Activated CD4-positive, alpha-beta T cell treated with anti-CD3 and anti-CD28 coated beads, Interleukin-2, amount 50 U/mL, for 4 hours (primary cell): ENCODE measurements around the gene NAA11.

ENCODE experiments used
- DNase-seq, 2 experiments: peaks; one replicate each; pipeline ENCODE4 v3.0.0-alpha.2; 2020

NAA11 gene

GRCh38 chr4:79325864-79326328 is at the start of gene NAA11:
Gene NAA11, minus strand, starts transcription at chr4:79326061. Its CDS starts 184 bp downstream, at chr4:79325877.
- DNase-seq = no peak

- no peak for DNase-seq
Measured at GRCh38 chr4:79370026-79370425, 44.2 kb upstream of the NAA11 start.

- no peak for DNase-seq
Measured at GRCh38 chr4:79367096-79367495, 41.2 kb upstream of the NAA11 start.

GRCh38 chr4:79366422-79366821 is 40.6 kb upstream of the NAA11 start:
- no peak for DNase-seq

GRCh38 chr4:79364061-79364460 is 38.2 kb upstream of the NAA11 start:
- DNase-seq = no peak

- DNase-seq = no peak
Measured at GRCh38 chr4:79362626-79363025, 36.8 kb upstream of the NAA11 start.

GRCh38 chr4:79360006-79360405 is 34.1 kb upstream of the NAA11 start:
- DNase-seq = no peak

GRCh38 chr4:79358438-79358837 is 32.6 kb upstream of the NAA11 start:
- DNase-seq = no peak

- no peak for DNase-seq
Measured at GRCh38 chr4:79357365-79357764, 31.5 kb upstream of the NAA11 start.

- no peak for DNase-seq
Measured at GRCh38 chr4:79353075-79353474, 27.2 kb upstream of the NAA11 start.

- DNase-seq = no peak
Measured at GRCh38 chr4:79348405-79348804, 22.5 kb upstream of the NAA11 start.

GRCh38 chr4:79341893-79342653 is 16.2 kb upstream of the NAA11 start:
- DNase-seq = no peak

GRCh38 chr4:79340568-79340967 is 14.7 kb upstream of the NAA11 start:
- no peak for DNase-seq

- no peak for DNase-seq
Measured at GRCh38 chr4:79338148-79338547, 12.3 kb upstream of the NAA11 start.

GRCh38 chr4:79334783-79335182 is 8.9 kb upstream of the NAA11 start:
- DNase-seq = no peak

- no peak for DNase-seq
Measured at GRCh38 chr4:79334341-79334740, 8.5 kb upstream of the NAA11 start.

- DNase-seq = no peak
Measured at GRCh38 chr4:79331126-79331876, 5.4 kb upstream of the NAA11 start.

GRCh38 chr4:79330720-79331119 is 4.9 kb upstream of the NAA11 start:
- no peak for DNase-seq

- DNase-seq = no peak
Measured at GRCh38 chr4:79325436-79325835, 425 bp downstream of the NAA11 start.

GRCh38 chr4:79319975-79320374 is 5.9 kb downstream of the NAA11 start:
- no peak for DNase-seq

- no peak for DNase-seq
Measured at GRCh38 chr4:79317711-79318110, 8.2 kb downstream of the NAA11 start.

GRCh38 chr4:79315891-79316290 is 10.0 kb downstream of the NAA11 start:
- DNase-seq = no peak

GRCh38 chr4:79311279-79311678 is 14.6 kb downstream of the NAA11 start:
- no peak for DNase-seq

- DNase-seq = no peak
Measured at GRCh38 chr4:79308971-79309370, 16.9 kb downstream of the NAA11 start.
